T-helper 2 cell (primary cell): ENCODE results near the gene ERCC5.

ENCODE experiments used
- DNase-seq, 5 experiments: peaks; one replicate each; pipeline versions ENCODE4 v3.0.0 to v3.0.0-alpha.2; 2012 to 2022
- total RNA-seq, 2 donors: gene quantifications; one replicate each; lab custom pipeline; 2026; lab: John Stamatoyannopoulos, UW

Gene ERCC5
- 29.6 to 36.3 reads per million in 2 donors for total RNA-seq

GRCh38 chr13:102845630-102846260 is at the start of gene ERCC5:
Gene ERCC5, plus strand, starts transcription at chr13:102846032. Its CDS starts 235 bp downstream, at chr13:102846267.
- DNase-seq, result peak; percentile 81 to 98 (median 94)

GRCh38 chr13:102798581-102799425 is 47.0 kb upstream of the ERCC5 start, which contains the start of the genes BIVM and POGLUT2:
Gene BIVM, plus strand, starts transcription at chr13:102799119. Its CDS starts 8,149 bp downstream, at chr13:102807268.
Gene POGLUT2, minus strand, starts transcription at chr13:102798976. Its CDS starts 306 bp downstream, at chr13:102798670.
- peak; percentile 36 to 93 (median 69) for DNase-seq

- DNase-seq, result peak in 1 of 5 experiments; percentile 21
Measured at GRCh38 chr13:102799426-102800144, 46.2 kb upstream of the ERCC5 start.

GRCh38 chr13:102800145-102801041 is 45.4 kb upstream of the ERCC5 start:
- peak; percentile 66 to 88 (median 79) for DNase-seq

- DNase-seq, result no peak
Measured at GRCh38 chr13:102805680-102806079, 40.2 kb upstream of the ERCC5 start.

- no peak for DNase-seq
Measured at GRCh38 chr13:102807699-102808098, 38.1 kb upstream of the ERCC5 start.

GRCh38 chr13:102812611-102813287 is 33.1 kb upstream of the ERCC5 start:
- peak in 1 of 5 experiments; percentile 16 for DNase-seq

- DNase-seq, result no peak
Measured at GRCh38 chr13:102814025-102814607, 31.7 kb upstream of the ERCC5 start.

- no peak for DNase-seq
Measured at GRCh38 chr13:102814793-102815192, 31.0 kb upstream of the ERCC5 start.

GRCh38 chr13:102815788-102816187 is 30.0 kb upstream of the ERCC5 start:
- DNase-seq, result no peak

GRCh38 chr13:102816708-102817107 is 29.1 kb upstream of the ERCC5 start:
- DNase-seq, result no peak

GRCh38 chr13:102817241-102817640 is 28.6 kb upstream of the ERCC5 start:
- no peak for DNase-seq

GRCh38 chr13:102817907-102818306 is 27.9 kb upstream of the ERCC5 start:
- no peak for DNase-seq

GRCh38 chr13:102825400-102825799 is 20.4 kb upstream of the ERCC5 start:
- DNase-seq, result no peak

GRCh38 chr13:102825921-102826706 is 19.7 kb upstream of the ERCC5 start:
- DNase-seq, result no peak

GRCh38 chr13:102830646-102831045 is 15.2 kb upstream of the ERCC5 start:
- no peak for DNase-seq

- no peak for DNase-seq
Measured at GRCh38 chr13:102836471-102836870, 9.4 kb upstream of the ERCC5 start.

- DNase-seq, result no peak
Measured at GRCh38 chr13:102838273-102838672, 7.6 kb upstream of the ERCC5 start.

- DNase-seq, result no peak
Measured at GRCh38 chr13:102838982-102839381, 6.8 kb upstream of the ERCC5 start.

- no peak for DNase-seq
Measured at GRCh38 chr13:102839462-102839861, 6.4 kb upstream of the ERCC5 start.
